HL-60 (cell line): Measurements from ENCODE around the gene GRK5.
"Not testable (repeated sequence)": the region's sequence is repeated elsewhere in the genome, so short reads cannot be mapped to it uniquely, and the experiment has no call there.

Experiments used
- DNase-seq, 2 experiments: peaks; one replicate each; pipeline ENCODE4 v3.0.0-alpha.2; 2010 to 2020; ENCODE audit warnings: low read depth in 1 of 2, low spot score in 1 of 2
- H3K27ac ChIP-seq: fragments of 250-450 bp; sonication (Bioruptor Pico); replicated peaks from 2 replicates; pipeline ENCODE4 v1.5.1; 2020; ENCODE audit warnings: mild to moderate bottlenecking, moderate library complexity
- H3K27me3 ChIP-seq: fragments of 250-450 bp; sonication (Bioruptor Pico); 2 replicates; pipeline ENCODE4 v1.5.1; 2021; ENCODE audit warnings: mild to moderate bottlenecking, moderate library complexity; ENCODE audit not compliant: insufficient read depth, poor library complexity, severe bottlenecking
- H3K4me3 ChIP-seq: replicated peaks from 2 replicates; pipeline ENCODE4 v1.5.1; 2011; ENCODE audit warnings: mild to moderate bottlenecking, control low read depth, low read length; ENCODE audit not compliant: insufficient read depth
- CTCF ChIP-seq: IDR thresholded peaks from one replicate; pipeline ENCODE4 v1.5.1; 2011; ENCODE audit warnings: low read length, control low read depth, inconsistent platforms; ENCODE audit not compliant: insufficient read depth
- GABPA ChIP-seq: IDR thresholded peaks from 2 replicates; pipeline ENCODE4 v1.6.1; 2012; ENCODE audit warnings: low read depth
- POLR2AphosphoS5 ChIP-seq: IDR thresholded peaks from 2 replicates; pipeline ENCODE4 v1.6.1; 2012; ENCODE audit warnings: low read depth
- REST ChIP-seq: IDR thresholded peaks from 2 replicates; pipeline ENCODE4 v1.6.1; 2012; ENCODE audit warnings: low read depth; ENCODE audit not compliant: insufficient replicate concordance
- SPI1 ChIP-seq: IDR thresholded peaks from 2 replicates; pipeline ENCODE4 v1.6.1; 2012; ENCODE audit warnings: low read depth, mild to moderate bottlenecking, borderline replicate concordance

Gene GRK5

GRCh38 chr10:119174109-119174508 is 33.3 kb upstream of the GRK5 start:
- no peak for TF ChIP-seq POLR2AphosphoS5
- H3K27ac ChIP-seq = no peak overlapping the region; the same call in 1 of the 2 replicates
- DNase-seq = no peak
- H3K4me3 ChIP-seq = no peak overlapping the region
- H3K27me3 ChIP-seq = no peaks in the 10 kb centered on the region

- TF ChIP-seq POLR2AphosphoS5 (no peak), SPI1 (no peak), REST (no peak), CTCF (no peak), GABPA (no peak)
- no peak overlapping the region for H3K4me3 ChIP-seq
- DNase-seq = no peak
- H3K27ac ChIP-seq = no peak overlapping the region
- H3K27me3 ChIP-seq = no peaks in the 10 kb centered on the region
These were observed 31.2 kb upstream of the GRK5 start for GRCh38 chr10:119176166-119176565.

GRCh38 chr10:119177708-119178371 is 29.5 kb upstream of the GRK5 start:
- Histone ChIP-seq H3K27ac (peak overlapping the region; percentile 98), H3K4me3 (peak overlapping the region; percentile 72), H3K27me3 (no peaks in the 10 kb centered on the region)
- TF ChIP-seq POLR2AphosphoS5 (no peak), GABPA (no peak), REST (no peak), CTCF (no peak), SPI1 (no peak)
- no peak for DNase-seq

GRCh38 chr10:119178372-119179119 is 28.8 kb upstream of the GRK5 start, which contains the start of gene PRDX3:
Gene PRDX3 (minus strand): TSS chr10:119178812. CDS start chr10:119178790, 22 bp downstream.
- Histone ChIP-seq H3K27me3 (no peaks in the 10 kb centered on the region), H3K27ac (peak within 1 kb of the TSS; percentile 98), H3K4me3 (peak within 1 kb of the TSS; percentile 72)
- DNase-seq = peak; percentile 86 to 92
- TF ChIP-seq SPI1 = no peak
- no peak for TF ChIP-seq CTCF
- peak; percentile 94 for TF ChIP-seq POLR2AphosphoS5
- peak; percentile 33; the same call in 1 of the 2 replicates for TF ChIP-seq GABPA
- TF ChIP-seq REST = peak; percentile 73

- not testable (repeated sequence) for H3K4me3 ChIP-seq, H3K27ac ChIP-seq, H3K27me3 ChIP-seq, DNase-seq
These were observed 26.4 kb upstream of the GRK5 start for GRCh38 chr10:119180850-119181400.
